Fibroblast of lung (primary cell): Measurements from ENCODE around the gene ZNF608. TPM values are rescaled to one million over a fixed set of nuclear protein-coding genes. Genes with fewer than 3 reads are reported as not detected.
A peak's percentile ranks its signal among the peaks of the same experiment; 100 is the strongest.

Source experiments
- DNase-seq, 2 donors: peaks; one replicate each; pipeline versions ENCODE4 v3.0.0 to v3.0.0-alpha.2; 2010; ENCODE audit warnings: low read depth in 2 of 2
- H2AFZ ChIP-seq: 2 replicates; pipeline ENCODE4 v1.5.1; 2012; ENCODE audit warnings: low read length, control low read depth, inconsistent platforms
- H3K27ac ChIP-seq: 2 replicates; pipeline ENCODE4 v1.5.1; 2011; ENCODE audit warnings: low read length, control low read depth; ENCODE audit not compliant: insufficient read depth
- H3K27me3 ChIP-seq: 2 replicates; pipeline ENCODE4 v1.5.1; 2011; ENCODE audit warnings: mild to moderate bottlenecking, low read length; ENCODE audit not compliant: control insufficient read depth, insufficient read depth
- H3K36me3 ChIP-seq: 2 replicates; pipeline ENCODE4 v1.5.1; 2011; ENCODE audit warnings: low read length; ENCODE audit not compliant: control insufficient read depth, insufficient read depth
- H3K4me1 ChIP-seq: 2 replicates; pipeline ENCODE4 v1.5.1; 2011; ENCODE audit warnings: low read length; ENCODE audit not compliant: control insufficient read depth, insufficient read depth; ENCODE audit errors: extremely low read depth
- H3K4me2 ChIP-seq: 2 replicates; pipeline ENCODE4 v1.5.1; 2011; ENCODE audit warnings: low read length, control low read depth; ENCODE audit not compliant: insufficient read depth; ENCODE audit errors: extremely low read depth
- H3K4me3 ChIP-seq, 4 experiments: fragments of 200-600 bp in 1 of 4; sonication (generic) in 1 of 4; replicated peaks in 1 of 4; 2 replicates each; pipeline ENCODE4 v1.5.1; 2011 to 2016; ENCODE audit warnings: low read length in 4 of 4, low read depth in 3 of 4, mild to moderate bottlenecking in 3 of 4, control low read depth in 2 of 4, inconsistent platforms in 1 of 4, mixed read lengths in 1 of 4; ENCODE audit not compliant: insufficient read depth in 1 of 4; ENCODE audit errors: control extremely low read depth in 1 of 4
- H3K79me2 ChIP-seq: 2 replicates; pipeline ENCODE4 v1.5.1; 2012; ENCODE audit warnings: mild to moderate bottlenecking, low read length, inconsistent platforms; ENCODE audit not compliant: control insufficient read depth, insufficient read depth
- H3K9ac ChIP-seq: 2 replicates; pipeline ENCODE4 v1.5.1; 2011; ENCODE audit warnings: mild to moderate bottlenecking, low read length, control low read depth; ENCODE audit not compliant: insufficient read depth
- H3K9me3 ChIP-seq: 2 replicates; pipeline ENCODE4 v1.5.1; 2012; ENCODE audit warnings: low read depth, low read length; ENCODE audit not compliant: control insufficient read depth, insufficient read depth
- H4K20me1 ChIP-seq: 2 replicates; pipeline ENCODE4 v1.5.1; 2011; ENCODE audit warnings: low read length; ENCODE audit not compliant: control insufficient read depth, insufficient read depth; ENCODE audit errors: extremely low read depth
- CTCF ChIP-seq, 2 donors: IDR thresholded peaks in 1 of 2; conservative IDR thresholded peaks in 1 of 2; 1 replicate in 1 of 2; 2 replicates in 1 of 2; pipeline ENCODE4 v1.5.1; 2011 to 2012; ENCODE audit warnings: low read length in 2 of 2, control low read depth in 1 of 2, inconsistent platforms in 1 of 2, low read depth in 1 of 2, mild to moderate bottlenecking in 1 of 2
- EZH2 ChIP-seq: IDR thresholded peaks from 2 replicates; pipeline ENCODE4 v1.5.1; 2012; ENCODE audit warnings: low read length, control low read depth, mild to moderate bottlenecking; ENCODE audit errors: missing control alignments
- polyA plus RNA-seq, 2 donors: library from polyadenylated mRNA; depleted of rRNA in 1 of 2; stranded (reverse) in 1 of 2; unstranded in 1 of 2; fragments of >200 nt; gene quantifications; 2 replicates each; pipeline ENCODE4 v1.2.1, GENCODE V29; 2011 to 2012; ENCODE audit warnings: missing spikeins in 1 of 2
- total RNA-seq: library from RNA; depleted of rRNA; stranded (reverse); fragments of >200 nt; gene quantifications from 2 replicates; pipeline ENCODE4 v1.2.1, GENCODE V29; 2014

Gene ZNF608
- total and polyA plus RNA-seq, 2 donors (not counting 1 experiment from before 2014, with no cell fraction given): 12.4 to 25.3 TPM

GRCh38 chr5:124752854-124753720 lies 6.6 kb upstream of the ZNF608 start:
- no peak overlapping the region for H3K9ac ChIP-seq
- H3K4me2 ChIP-seq: no peak overlapping the region
- no peaks in the 10 kb centered on the region for H3K36me3 ChIP-seq
- no peak overlapping the region for H3K4me3 ChIP-seq
- no peak for TF ChIP-seq EZH2
- TF ChIP-seq CTCF (conservative IDR thresholded peaks at IDR 0.05 in 1 of 2, IDR thresholded peaks at IDR 0.05 in 1 of 2; ENCODE audit: low read depth in 1 of 2, low read length in 2 of 2): no peak
- H3K27ac ChIP-seq: no peak overlapping the region
- H2AFZ ChIP-seq: no peak overlapping the region
- H3K4me1 ChIP-seq: no peaks in the 10 kb centered on the region
- no peaks in the 10 kb centered on the region for H4K20me1 ChIP-seq
- no peaks in the 10 kb centered on the region for H3K9me3 ChIP-seq
- DNase-seq: no peak
- no peaks in the 10 kb centered on the region for H3K27me3 ChIP-seq
- no peaks in the 10 kb centered on the region for H3K79me2 ChIP-seq

- Histone ChIP-seq H3K9ac (no peak overlapping the region), H3K79me2 (no peaks in the 10 kb centered on the region), H3K4me2 (no peak overlapping the region), H3K36me3 (no peaks in the 10 kb centered on the region), H3K27me3 (no peaks in the 10 kb centered on the region), H3K9me3 (no peaks in the 10 kb centered on the region), H2AFZ (no peak overlapping the region), H3K4me1 (no peaks in the 10 kb centered on the region), H3K4me3 (no peak overlapping the region), H4K20me1 (no peaks in the 10 kb centered on the region), H3K27ac (no peak overlapping the region)
- no peak for TF ChIP-seq CTCF (conservative IDR thresholded peaks at IDR 0.05 in 1 of 2, IDR thresholded peaks at IDR 0.05 in 1 of 2; ENCODE audit: low read depth in 1 of 2, low read length in 2 of 2)
- no peak for TF ChIP-seq EZH2
- no peak for DNase-seq
These were observed 4.6 kb upstream of the ZNF608 start for GRCh38 chr5:124751031-124751430.

- Histone ChIP-seq H2AFZ (peak overlapping the region; percentile 85), H3K36me3 (no peaks in the 10 kb centered on the region), H3K9me3 (no peaks in the 10 kb centered on the region), H4K20me1 (no peaks in the 10 kb centered on the region), H3K79me2 (peaks cover 19% of the 10 kb centered on the region), H3K4me2 (peak overlapping the region; percentile 49), H3K4me1 (no peaks in the 10 kb centered on the region), H3K27ac (peak overlapping the region; percentile 72), H3K4me3 (peak overlapping the region; percentile 57 to 96 (median 64)), H3K9ac (peak overlapping the region; percentile 47), H3K27me3 (no peaks in the 10 kb centered on the region)
- no peak for TF ChIP-seq CTCF (conservative IDR thresholded peaks at IDR 0.05 in 1 of 2, IDR thresholded peaks at IDR 0.05 in 1 of 2; ENCODE audit: low read depth in 1 of 2, low read length in 2 of 2)
- TF ChIP-seq EZH2: no peak
- DNase-seq: peak; percentile 93 to 95
These were observed 2.5 kb upstream of the ZNF608 start for GRCh38 chr5:124748687-124749594.
